Stromal cell of bone marrow (primary cell): ENCODE data around the gene SYCP3.

Source experiments
- DNase-seq: peaks from one replicate; pipeline ENCODE4 v3.0.0-alpha.2; 2012; ENCODE audit warnings: low read depth

SYCP3 gene

DNA sequence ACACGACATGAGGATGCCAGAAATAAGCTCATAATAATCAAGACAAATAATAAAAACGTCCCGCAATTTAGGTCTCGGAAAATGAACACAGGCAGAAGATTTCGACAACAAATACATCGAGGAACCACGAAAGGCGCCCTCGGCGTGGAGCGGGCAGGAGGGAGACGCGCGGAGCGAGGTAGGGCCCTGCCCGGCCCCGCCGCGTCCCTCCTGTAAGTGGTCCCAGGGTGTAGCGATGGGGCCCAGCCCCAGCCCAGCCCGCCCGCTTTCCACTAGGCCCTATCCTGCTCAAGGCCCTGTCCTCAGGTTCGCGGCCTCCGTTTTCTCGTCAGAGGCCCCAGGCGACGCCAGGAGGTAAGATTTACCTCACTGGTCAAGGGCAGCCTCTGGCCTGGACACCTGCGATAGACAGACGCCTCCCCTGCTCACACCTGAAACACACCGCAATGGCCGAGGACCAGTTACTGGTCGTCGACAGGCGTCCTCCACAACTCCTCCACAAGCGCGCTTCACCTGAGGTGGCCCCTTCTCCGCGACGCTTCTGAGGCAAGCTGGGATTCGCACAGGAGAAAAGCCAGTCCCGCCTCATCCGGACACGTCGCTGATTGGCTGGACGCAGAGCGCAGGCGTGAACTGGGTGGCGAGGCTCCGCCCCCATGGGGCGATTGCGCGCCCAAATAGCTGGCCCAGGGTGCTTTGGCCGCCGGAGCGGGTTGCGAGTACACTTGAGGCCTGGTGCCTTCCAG is at the start of gene SYCP3:
SYCP3 (minus strand) TSS at position 543 of the 746 bp plus-strand sequence. CDS start 1,527 bp downstream, outside the sequence.
- DNase-seq = no peak

DNA sequence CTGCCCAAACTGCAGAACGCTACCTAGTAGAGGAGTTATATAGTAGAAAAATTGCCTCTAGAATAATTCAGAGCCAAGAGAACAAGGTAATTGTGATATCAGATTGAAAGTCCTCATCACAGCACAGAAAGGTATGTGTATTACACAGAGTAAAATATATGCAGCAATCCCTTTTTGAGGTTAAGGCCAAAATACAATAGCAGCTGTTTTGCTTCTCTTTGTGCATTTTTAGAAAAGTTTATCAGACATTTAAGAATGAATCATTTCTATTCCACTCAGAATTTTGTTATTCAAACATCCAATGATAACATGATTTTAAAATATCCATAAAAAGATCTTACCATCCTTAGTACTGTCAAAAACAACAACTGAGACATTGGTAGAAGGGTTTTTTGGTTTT is 46.4 kb upstream of the SYCP3 start:
- no peak for DNase-seq

DNA sequence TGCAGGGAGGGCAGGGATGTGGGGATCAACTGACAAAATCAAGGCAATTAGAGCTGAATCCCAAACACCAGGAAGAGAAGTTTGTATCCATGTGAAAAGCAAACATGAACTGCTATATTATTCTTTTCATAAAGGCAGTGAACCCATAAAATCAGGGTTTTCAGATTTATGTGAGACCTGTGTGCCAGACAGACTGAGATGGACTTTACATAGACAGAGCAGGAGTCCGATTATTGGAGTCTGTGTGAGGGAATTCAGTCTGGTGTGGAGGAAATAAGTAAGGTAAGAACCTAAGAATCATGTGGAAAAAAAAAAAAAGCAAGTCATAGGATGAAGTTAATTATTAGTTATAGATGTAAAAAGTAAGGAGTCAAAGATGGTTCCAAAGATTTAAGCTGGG is 45.1 kb upstream of the SYCP3 start:
- DNase-seq = no peak

DNA sequence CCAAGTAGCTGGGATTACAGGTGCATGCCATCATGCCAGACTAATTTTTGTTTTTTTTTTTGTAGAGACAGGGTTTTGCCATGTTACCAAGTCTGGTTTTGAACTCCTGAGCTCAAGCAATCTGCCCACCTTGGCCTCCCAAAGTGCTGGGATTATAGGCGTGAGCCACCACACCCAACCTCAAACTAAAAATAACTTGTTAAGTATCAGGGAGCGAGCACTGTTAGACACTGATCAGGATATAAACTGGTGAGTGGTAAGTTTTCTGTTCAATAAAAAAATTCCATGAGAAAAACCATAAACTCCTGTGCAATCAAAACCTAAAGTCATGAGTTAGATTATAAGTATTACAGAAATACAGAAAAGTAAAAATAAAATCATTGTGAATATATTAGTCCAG is 44.6 kb upstream of the SYCP3 start:
- no peak for DNase-seq

DNA sequence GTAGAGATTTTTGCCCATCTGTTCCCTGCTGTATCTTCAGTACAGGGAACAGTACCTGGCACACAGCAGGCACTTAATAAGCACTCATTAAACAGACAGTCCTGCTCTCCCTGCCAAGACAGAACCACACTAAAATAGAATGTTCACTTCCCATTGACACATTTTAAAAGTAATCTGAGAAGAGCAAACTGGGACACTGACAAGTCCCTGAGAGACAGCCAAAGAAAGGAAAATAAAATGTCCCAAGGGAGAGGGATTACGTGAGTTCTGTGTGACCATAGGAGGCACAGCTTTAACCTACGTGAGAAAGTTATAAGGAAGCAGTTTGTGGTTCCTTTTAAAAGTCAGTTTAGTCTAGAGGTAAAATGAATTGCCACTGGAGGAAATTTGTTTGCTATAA is 43.9 kb upstream of the SYCP3 start:
- DNase-seq = peak; percentile 8

DNA sequence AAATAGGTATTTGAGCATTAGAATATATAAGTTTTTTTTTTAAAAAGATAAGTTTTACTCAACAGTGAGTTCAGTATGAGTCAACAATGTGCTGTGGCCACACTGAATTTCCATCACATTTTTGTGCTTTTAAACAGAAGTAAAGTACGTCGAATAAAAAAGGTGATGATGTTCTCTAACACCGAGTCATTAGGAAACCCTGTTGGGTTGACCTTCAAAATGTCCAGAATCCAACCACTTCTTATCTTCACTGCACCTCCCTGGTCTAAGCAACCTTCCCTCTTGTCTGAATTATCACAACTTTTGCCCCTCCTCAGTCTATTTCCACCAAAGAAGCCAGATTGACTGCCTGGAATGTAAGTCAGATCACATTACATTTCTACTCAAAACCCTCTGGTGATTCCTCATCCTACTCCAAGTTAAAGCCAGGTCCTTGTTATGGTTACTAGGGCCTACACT is 43.0 kb upstream of the SYCP3 start:
- peak; percentile 31 for DNase-seq

DNA sequence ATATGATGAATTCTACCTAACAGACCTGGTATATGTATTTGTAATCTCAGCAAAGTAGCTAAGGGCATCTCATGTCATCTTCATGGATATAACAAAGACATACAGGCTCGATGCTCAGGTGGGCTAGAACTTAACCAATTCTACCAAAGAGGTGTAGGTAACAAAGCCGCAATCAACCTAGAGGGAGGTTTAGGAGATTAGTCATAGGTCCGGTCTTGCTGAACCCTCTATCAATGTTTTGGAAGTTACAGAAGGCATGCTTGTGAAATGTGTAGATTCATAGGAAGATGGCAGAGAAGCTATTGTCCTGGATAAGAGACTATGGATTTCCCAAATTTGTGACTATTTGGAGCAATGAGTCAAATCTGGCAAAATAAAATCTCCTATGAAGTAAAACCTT is 42.6 kb upstream of the SYCP3 start:
- DNase-seq = no peak

DNA sequence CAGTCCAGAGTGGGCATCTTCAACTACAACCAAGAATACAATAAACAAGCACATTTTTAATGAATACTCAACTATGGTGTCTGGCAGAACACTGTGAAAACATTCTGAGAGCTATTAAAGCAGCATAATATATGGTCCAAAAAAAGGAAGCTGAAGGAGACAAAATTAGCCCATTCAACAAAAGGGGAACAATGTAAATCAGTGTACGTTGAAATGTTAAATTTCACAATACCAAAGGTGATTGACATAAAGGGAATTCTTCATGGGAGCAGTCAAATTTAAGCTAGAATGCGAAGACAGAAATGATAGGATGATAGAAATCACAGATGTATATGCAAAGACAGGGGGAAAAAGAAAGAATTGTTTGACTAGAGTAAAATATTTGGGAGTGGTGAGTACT is 41.3 kb upstream of the SYCP3 start:
- no peak for DNase-seq

DNA sequence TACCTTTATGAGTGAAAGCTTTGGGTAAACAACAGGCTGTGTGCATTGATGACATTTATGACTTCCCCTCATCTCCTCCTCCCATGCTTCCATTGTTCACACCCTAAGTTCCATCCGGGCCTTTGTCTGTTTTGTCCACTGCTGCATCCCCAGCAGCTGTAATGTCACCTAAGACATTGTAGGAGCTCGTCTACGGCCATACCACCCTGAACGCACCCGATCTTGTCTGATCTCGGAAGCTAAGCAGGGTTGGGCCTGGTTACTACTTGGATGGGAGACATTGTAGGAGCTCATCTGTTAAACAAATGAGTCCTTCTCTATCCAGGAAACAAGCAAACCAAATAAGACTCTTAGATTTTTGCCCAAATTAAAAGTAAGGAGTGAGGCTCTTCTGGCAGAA is 40.4 kb upstream of the SYCP3 start:
- DNase-seq = no peak

DNA sequence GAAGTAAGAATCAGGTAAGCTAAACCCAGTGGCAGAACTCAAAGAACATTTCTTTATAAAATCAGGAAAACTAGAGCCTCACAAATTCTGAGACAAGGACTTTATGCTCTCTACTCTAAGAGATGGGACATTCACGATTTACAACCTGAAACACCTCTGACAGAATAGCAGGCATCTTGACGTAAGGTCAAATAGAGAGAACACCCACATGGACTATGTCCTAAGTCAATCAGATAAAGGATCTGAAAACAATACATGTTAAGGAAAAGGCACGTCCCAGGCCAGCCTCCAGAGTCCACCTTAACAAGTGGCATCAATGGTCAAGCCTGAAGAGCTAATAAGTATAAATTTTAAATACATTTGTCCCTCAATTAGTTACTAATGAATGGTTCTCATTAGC is 39.9 kb upstream of the SYCP3 start:
- DNase-seq = no peak

DNA sequence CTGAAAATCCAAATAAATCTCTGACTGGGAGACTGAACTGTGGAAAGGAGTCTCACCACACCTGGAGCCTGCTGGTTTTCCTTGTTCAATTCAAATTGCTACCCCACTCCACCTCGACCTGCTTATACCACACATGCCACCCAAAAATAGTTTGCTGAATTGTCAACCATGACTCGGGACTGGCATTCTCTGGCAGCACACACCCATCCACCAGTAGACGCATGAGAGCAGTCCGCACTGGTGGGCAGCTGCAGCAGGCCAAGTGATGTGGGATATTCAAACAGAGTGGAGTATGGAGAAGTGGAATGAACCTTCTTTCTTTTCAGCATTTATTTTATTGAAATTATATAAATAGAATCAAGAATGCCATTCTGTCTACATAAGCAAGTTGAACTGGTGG is 38.7 kb upstream of the SYCP3 start:
- no peak for DNase-seq

DNA sequence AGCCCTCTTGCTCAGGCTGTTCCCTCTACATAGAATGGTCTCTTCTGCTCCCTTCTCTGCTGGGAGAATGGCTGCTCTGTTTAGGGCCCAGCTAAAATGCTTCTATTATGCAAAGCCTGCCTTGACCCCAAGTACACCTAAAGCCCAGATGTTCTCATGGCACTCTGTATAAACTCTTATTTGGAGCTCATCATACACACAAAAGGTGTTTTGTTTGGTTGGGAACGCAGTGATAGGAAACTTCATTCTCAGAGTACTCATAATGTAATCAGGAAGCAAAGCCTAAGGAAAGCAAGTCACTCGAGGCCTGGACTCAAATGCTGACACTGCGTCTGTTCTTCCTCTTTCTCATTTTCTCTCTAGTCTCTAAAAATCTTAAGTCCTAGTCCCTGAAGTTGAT is 38.2 kb upstream of the SYCP3 start:
- no peak for DNase-seq

DNA sequence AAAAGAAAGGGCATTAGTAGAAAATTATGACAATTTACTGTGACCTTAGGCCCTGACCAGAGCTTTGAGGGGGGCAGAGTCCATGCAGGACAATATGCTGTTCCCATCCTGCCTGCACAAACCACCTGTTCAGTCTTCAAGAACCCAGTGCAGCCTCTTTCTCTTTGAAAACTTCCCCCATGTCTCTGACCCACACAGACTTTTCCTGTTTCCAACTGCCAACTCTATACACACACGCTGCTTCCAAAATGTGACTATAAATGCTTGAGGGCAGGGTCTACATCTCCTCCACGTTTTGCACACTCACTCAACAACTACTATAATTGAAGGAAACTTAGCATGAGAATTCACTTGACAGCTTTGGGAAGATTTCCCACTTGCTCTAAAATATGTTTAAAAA is 36.6 kb upstream of the SYCP3 start:
- no peak for DNase-seq

DNA sequence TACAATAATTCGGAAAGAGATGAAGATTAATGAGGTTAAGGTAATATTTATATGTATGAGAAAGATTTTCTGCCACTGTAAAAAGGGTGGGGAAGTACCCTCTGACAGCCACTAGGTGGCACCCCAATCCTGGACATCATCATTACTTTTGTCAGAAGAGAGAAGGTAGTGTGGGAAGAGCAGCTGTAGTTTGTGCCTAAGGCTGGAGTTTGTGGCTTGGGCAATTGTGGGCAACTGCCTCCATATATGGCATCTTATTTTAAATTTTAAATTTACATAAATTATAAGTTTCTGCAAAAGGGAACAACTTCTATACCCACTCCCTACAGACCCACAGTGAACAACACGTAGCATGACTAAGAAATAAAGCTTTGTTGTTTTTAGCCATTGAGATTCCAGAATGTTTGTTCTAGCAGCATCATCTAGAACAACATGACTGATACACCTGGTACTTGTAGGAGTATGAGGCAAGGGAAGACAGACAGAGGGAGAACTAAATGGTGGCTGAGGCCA is 34.4 kb upstream of the SYCP3 start:
- peak; percentile 37 for DNase-seq

DNA sequence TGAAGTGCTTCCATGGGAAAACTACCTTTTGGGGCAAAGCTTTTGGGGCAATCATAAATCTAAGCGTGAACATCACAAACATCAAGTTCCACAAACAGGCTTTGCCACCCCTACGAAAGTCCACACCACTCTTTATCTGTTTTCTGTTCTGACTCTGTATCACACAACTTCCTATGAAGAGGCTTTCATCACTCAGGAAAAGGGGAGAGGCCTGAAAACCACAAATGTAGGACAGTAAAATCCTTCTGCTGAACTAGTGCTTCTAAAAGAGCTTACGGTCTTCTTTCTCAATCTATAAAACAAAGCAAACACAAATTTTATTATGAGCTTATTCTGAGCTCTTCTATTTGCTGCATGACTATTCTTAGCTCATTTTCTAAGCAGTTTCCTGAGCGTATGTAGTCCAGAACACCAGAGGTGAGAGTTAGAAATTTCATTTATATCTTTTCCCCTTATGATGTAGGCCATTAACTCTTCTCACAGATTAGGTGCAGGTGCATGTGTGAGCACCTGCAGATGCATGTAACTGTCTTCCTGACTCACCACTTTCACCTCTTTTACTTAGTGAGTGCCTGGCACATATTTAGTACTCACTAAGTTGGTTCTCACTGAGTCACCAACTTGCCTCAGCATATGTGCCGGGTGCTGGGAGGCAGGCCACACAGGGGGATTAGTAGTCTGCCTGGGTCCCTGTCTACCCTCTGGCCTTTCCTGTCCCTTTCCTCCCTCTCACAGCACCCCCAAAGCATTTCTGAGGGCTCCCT is 32.9 kb upstream of the SYCP3 start:
- no peak for DNase-seq

DNA sequence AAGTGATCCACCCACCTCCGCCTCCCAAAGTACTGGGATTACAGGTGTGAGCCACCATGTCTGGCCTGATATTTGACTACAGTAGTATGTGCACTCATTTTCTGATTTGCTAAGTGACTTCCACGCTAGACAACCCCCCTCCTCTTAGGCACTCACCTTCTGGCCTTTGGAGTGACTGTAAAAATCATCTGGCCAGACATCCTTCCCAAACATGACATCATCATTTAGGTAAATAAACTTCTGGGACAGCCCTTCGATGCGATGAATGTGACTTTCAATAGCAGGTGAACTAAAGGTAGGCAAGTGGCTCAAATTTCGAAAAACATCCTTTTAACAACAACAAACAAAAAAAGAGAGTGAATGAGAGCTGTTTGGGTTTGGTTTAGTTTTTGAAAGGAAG is 30.6 kb upstream of the SYCP3 start:
- no peak for DNase-seq

DNA sequence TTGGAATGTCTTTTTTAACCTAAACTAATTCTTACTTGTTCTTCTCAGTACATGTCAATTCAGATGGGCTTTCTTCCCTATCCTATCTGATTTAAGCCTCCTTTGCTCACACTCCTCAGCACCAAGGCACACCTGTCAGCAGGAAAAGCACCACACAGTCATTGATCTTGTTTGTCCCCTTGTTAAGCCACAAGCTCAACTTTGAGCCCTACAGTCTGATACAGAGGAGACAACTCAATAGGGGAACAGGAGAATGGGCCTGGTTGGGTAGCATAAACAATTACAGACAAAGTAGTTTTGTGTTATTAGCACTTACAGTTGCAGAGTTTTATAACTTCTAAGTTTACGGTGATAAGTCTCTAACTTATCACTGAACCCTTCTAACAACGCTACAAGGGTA is 29.5 kb upstream of the SYCP3 start:
- no peak for DNase-seq

DNA sequence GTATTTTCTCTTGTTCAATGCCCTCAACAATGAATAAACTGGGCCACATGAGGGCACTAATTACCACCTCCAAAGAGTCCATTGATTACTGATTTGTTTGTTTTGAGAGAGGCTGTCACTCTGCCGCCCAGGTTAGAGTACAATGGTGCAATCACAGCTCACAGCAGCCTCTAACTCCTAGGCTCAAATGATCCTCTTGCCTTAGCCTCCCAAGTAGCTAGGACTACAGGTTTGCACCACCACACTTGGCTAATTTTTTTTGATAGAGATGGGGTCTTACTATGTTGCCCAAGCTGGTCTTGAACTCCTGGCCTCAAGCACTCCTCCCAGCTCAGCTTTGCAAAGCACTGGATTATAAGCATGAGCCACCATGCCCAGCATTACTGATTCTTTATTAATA is 28.3 kb upstream of the SYCP3 start:
- no peak for DNase-seq

DNA sequence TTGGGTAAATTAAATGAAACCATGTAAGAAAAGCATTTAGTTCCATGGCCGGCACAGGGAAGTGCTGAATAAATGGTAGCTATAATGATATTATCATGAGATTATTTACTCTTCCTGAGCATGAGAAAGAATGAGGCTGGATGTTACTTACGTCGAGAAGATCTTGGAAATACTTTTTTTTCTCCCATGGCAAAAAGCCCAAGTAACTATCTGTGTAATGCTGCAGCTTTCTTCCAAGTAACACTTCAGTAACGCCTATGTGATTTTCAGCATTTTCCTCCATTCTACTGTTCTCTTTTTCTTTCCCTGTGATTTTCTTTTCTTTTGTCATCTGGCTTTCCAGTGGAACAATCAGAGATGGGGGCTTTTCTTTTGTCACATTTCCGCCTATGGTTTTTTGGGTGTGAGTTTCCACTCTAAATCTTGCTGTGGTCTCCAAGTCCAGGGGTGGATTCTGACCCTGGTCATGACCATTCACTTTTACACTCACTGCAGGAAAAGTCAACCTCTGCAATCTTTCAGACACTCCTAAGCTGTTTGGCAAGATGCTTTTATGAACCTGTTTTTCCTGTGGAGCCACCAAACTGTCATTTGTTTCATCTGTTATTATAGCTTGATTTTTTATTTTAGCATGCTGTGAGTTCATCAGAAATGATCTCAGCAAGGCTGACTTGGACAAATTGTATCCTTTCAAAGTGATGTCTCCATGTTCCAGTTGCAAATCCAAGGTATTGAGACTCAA is 25.0 kb upstream of the SYCP3 start:
- no peak for DNase-seq

DNA sequence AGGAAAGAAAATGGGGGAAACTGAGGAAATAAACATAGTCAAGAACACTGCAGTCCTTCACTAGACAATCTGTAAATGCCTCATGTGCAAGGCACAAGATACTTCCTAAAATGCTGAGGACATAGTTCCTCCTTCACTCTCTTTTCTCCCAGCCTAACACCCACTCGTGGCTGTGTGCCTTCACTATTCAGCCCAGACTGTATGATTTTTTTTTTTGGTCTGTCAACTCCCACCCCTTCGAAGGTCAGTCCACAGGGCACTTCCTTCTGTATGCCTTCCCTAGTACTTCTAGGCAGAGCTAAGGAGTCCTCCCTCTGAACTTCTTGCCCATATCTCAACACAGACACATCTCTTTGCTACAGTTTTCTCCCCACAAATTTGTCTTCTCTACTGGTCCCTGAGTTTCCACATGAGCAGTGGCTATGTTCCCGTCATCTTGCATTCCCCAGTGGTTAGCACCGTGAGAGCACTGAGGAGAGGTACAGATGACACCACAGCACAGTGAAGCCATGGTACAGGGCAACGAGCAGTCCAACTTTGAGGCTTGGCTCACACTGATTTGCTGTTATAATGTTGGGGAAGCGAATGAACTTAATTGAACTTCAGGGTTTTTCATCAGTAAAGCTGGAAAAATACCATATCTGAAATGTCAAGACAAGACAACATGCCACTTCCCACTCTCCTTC is 24.1 kb upstream of the SYCP3 start:
- DNase-seq = no peak

DNA sequence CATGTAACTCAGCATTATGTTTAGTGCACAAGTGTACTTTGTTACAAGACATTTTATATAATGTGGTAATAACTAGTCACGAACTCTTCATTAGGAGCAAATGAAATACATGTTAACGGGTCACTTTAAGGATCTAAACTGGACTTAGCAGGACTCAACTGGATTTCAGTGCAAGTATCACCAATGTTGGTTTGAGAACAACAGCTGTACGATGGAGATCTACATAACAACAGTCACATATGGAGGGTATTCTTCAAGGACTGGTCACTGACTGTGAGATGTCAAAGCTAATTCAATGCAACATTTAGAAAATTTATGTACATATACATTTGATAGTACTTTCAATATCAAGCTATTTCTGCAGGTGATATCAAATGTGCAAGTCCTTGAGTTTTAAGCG is 22.5 kb upstream of the SYCP3 start:
- DNase-seq = no peak

DNA sequence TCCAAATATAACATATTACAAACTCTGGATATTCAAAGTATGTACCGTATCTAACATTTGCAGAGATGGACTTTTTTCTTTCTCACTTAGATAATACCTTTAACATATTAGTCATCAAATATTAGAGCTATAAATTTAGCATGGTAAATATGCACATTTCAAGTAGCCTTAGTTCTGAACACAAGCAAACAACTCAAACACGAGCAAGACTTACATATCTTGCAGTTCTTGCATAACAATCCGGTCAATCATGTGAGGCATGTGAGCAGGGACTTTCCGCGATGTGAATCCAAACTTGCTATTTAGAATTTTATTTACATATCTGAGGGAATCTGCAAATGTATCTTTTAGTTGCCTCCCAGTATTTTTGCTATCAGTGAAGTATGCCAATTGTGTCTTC is 22.1 kb upstream of the SYCP3 start:
- no peak for DNase-seq
